Measurements from ENCODE around the gene UBL7.

GRCh38 chr15:74468341-74469032, 7.5 kb upstream of the UBL7 start:
- TF ChIP-seq EP300 (IDR thresholded peaks at IDR 0.05) (no peak), CTCF (IDR thresholded peaks at IDR 0.05) (no peak)

Data from gastroesophageal sphincter (tissue), 3 donors.